DND-41 (cell line): ENCODE measurements around the gene MAOB.

Experiments
- ATAC-seq: fragments of 200-7000 bp; cut with Tn5 transposase; 3 replicates; pipeline ENCODE4 v1.9.1; 2021; ENCODE audit warnings: low read depth; ENCODE audit not compliant: insufficient read depth
- DNase-seq: peaks from one replicate; pipeline ENCODE4 v3.0.0-alpha.2; 2020
- H2AFZ ChIP-seq: 2 replicates; pipeline ENCODE4 v1.6.0; 2012; ENCODE audit warnings: low read depth, low read length
- H3K27ac ChIP-seq: 2 replicates; pipeline ENCODE4 v1.5.1; 2012; ENCODE audit warnings: low read length, inconsistent platforms
- H3K27me3 ChIP-seq: fragments of 200-600 bp; sonication (generic); 2 replicates; pipeline ENCODE4 v1.6.0; 2012; ENCODE audit warnings: low read length, mild to moderate bottlenecking, inconsistent platforms; ENCODE audit not compliant: insufficient read depth, poor library complexity
- H3K36me3 ChIP-seq: 2 replicates; pipeline ENCODE4 v1.5.1; 2012; ENCODE audit warnings: low read length, inconsistent platforms; ENCODE audit not compliant: insufficient read depth
- H3K4me1 ChIP-seq: 2 replicates; pipeline ENCODE4 v1.5.1; 2012; ENCODE audit warnings: mild to moderate bottlenecking, low read length; ENCODE audit not compliant: insufficient read depth
- H3K4me2 ChIP-seq: 2 replicates; pipeline ENCODE4 v1.6.0; 2012; ENCODE audit warnings: mild to moderate bottlenecking, moderate library complexity, low read length, inconsistent platforms; ENCODE audit not compliant: insufficient read depth
- H3K4me3 ChIP-seq, 2 experiments: fragments of 200-600 bp in 1 of 2; shearing (Covaris generic) in 1 of 2; 2 replicates each; pipeline ENCODE4 v1.5.1; 2012 to 2016; ENCODE audit warnings: inconsistent platforms in 2 of 2, low read length in 2 of 2, mild to moderate bottlenecking in 2 of 2, low read depth in 1 of 2, moderate library complexity in 1 of 2
- H3K79me2 ChIP-seq: 2 replicates; pipeline ENCODE4 v1.6.0; 2012; ENCODE audit warnings: low read length, inconsistent platforms; ENCODE audit not compliant: insufficient read depth
- H3K9ac ChIP-seq: 2 replicates; pipeline ENCODE4 v1.6.0; 2012; ENCODE audit warnings: low read depth, mild to moderate bottlenecking, inconsistent platforms, low read length, moderate library complexity
- H3K9me3 ChIP-seq: 2 replicates; pipeline ENCODE4 v1.5.1; 2012; ENCODE audit warnings: low read length, moderate library complexity, mild to moderate bottlenecking, inconsistent platforms; ENCODE audit not compliant: insufficient read depth, severe bottlenecking
- H4K20me1 ChIP-seq: 2 replicates; pipeline ENCODE4 v1.6.0; 2012; ENCODE audit warnings: low read length; ENCODE audit not compliant: insufficient read depth
- CTCF ChIP-seq: IDR thresholded peaks from 2 replicates; pipeline ENCODE4 v1.5.1; 2012; ENCODE audit warnings: borderline replicate concordance, low read length, moderate library complexity, mild to moderate bottlenecking; ENCODE audit not compliant: poor library complexity, severe bottlenecking; ENCODE audit errors: extremely low read depth
- EZH2 ChIP-seq: IDR thresholded peaks from 3 replicates; pipeline ENCODE4 v1.6.1; 2012; ENCODE audit warnings: borderline replicate concordance, low read depth, mild to moderate bottlenecking, moderate library complexity, low read length, inconsistent platforms; ENCODE audit not compliant: severe bottlenecking

The MAOB gene

DNA sequence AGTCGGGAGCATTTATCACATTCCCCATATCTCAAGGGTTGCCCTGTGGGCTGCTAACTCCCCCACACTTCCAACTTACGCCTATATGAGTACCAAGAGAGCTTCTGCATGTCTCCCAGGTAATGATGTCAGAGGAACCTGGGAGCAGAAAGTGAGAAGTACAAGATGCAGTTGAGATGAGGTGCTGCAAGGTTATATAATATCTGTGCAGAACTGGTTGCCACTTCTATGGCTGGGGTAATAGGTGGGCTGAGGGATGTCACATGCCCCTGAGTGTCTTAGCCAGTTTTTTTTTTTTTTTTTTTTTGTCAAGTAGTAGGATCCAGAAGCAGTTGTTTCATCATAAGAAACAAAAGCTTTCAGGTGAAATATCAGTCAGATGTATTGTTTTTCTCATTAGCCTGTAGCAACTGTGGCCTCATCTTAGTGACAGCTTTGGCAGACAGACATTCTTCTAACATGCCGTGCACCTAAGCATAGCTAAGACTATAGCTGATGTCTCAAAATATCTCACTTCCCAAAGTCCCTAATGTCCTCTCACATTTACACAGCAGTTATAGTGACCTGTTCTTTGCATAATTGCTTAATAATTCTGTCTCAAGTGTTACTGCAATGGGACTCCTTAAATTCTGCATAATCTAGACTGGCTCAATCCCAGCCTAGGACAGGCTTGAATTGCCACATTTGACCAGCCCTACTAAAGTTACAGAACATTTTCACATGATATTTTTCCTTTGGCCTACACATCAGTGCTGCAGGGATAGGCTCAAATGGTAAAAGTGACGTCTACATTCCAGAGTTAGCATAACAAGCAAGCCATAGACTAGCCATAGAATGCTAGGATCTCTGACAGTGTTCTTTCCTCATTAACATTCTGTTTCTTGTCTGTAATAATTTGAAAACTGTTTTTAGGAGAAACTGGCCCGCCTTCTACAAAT, 17.9 kb upstream of the MAOB start:
- Histone ChIP-seq H3K27ac (no peak overlapping the region), H3K4me3 (no peak overlapping the region), H3K36me3 (no peaks in the 10 kb centered on the region), H3K4me2 (no peak overlapping the region), H3K27me3 (no peaks in the 10 kb centered on the region), H3K9ac (no peak overlapping the region), H3K9me3 (no peaks in the 10 kb centered on the region), H4K20me1 (no peaks in the 10 kb centered on the region), H2AFZ (no peak overlapping the region), H3K4me1 (no peaks in the 10 kb centered on the region), H3K79me2 (no peaks in the 10 kb centered on the region)
- TF ChIP-seq EZH2 = no peak
- no peak for TF ChIP-seq CTCF
- ATAC-seq (no peak), DNase-seq (no peak)

DNA sequence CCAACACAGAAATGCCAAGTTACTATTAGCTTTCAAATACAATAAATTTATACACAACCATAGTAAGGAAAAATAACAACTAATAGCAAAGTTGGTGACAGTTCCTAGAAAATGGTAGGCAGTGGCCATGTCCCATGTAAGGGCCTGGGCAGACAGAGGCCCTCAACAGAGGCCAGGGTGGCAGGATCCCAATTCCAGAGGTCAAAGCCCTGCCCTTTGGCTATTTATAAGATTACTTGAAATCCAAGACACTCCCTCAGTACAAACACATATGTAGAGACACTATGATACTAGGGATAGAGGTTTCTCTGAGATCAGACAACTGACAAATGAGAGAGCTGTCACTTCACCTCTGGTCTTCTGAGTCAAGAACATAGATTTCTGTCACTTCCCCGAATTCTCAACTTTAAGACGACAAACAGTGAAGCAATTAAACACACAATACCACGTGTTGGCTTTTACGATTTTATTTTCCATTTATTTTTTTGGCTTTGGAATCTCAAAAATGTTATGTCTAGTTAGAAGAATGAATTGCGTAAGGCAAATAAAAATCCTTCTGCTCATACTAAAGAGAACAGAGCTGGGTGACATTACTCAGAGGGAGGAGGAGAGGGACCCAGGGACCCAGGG, 16.3 kb upstream of the MAOB start:
- TF ChIP-seq EZH2 (no peak), CTCF (no peak)
- Histone ChIP-seq H3K27ac (no peak overlapping the region), H3K27me3 (no peaks in the 10 kb centered on the region), H3K9me3 (no peaks in the 10 kb centered on the region), H3K4me2 (no peak overlapping the region), H3K4me3 (no peak overlapping the region), H4K20me1 (no peaks in the 10 kb centered on the region), H3K79me2 (no peaks in the 10 kb centered on the region), H3K4me1 (no peaks in the 10 kb centered on the region), H3K9ac (no peak overlapping the region), H2AFZ (no peak overlapping the region), H3K36me3 (no peaks in the 10 kb centered on the region)
- DNase-seq (no peak), ATAC-seq (no peak)

DNA sequence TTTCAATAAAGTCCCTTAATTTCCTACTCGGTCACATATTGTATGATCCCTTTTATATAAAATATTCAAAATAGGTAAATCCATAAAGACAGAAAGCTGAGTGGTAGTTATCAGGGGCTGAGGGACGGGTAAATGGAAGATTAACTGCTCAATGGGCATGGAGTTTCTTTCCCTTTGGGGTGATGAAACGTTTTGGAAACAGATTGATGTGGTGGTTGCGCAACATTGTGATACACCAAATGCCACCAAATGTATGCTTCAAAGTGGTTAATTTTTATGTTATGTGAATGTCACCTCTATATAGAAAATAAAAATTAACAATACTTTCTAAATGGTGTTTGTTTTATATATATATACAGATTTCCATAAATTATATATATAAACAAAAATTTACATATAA, 15.0 kb upstream of the MAOB start:
- no peaks in the 10 kb centered on the region for H3K36me3 ChIP-seq
- H3K9me3 ChIP-seq = no peaks in the 10 kb centered on the region
- H3K9ac ChIP-seq = no peak overlapping the region
- no peak for ATAC-seq
- H3K27me3 ChIP-seq = no peaks in the 10 kb centered on the region
- DNase-seq = no peak
- H2AFZ ChIP-seq = no peak overlapping the region
- no peak overlapping the region for H3K27ac ChIP-seq
- no peak overlapping the region for H3K4me3 ChIP-seq
- H3K79me2 ChIP-seq = no peaks in the 10 kb centered on the region
- H4K20me1 ChIP-seq = no peaks in the 10 kb centered on the region
- H3K4me2 ChIP-seq = no peak overlapping the region
- no peak for TF ChIP-seq EZH2
- TF ChIP-seq CTCF = no peak
- no peaks in the 10 kb centered on the region for H3K4me1 ChIP-seq
